Measurements from ENCODE around the gene CTSS.
"Not testable (repeated sequence)": the region's sequence is repeated elsewhere in the genome, so short reads cannot be mapped to it uniquely, and the experiment has no call there.

Gene CTSS

GRCh38 chr1:150765296-150765976, at the start of gene CTSS:
CTSS (minus strand) TSS chr1:150765778; CDS start chr1:150764763, 1,015 bp downstream.
- no peak for DNase-seq

- DNase-seq = peak; percentile 11 to 29
Observed at GRCh38 chr1:150813028-150813707, 47.6 kb upstream of the CTSS start.

- no peak for DNase-seq
Observed at GRCh38 chr1:150810958-150811659, 45.5 kb upstream of the CTSS start.

GRCh38 chr1:150809651-150810050, 44.1 kb upstream of the CTSS start:
- DNase-seq = no peak

GRCh38 chr1:150808846-150809245, 43.3 kb upstream of the CTSS start:
- DNase-seq = no peak

GRCh38 chr1:150808121-150808520, 42.5 kb upstream of the CTSS start, which contains the start of gene CTSK:
CTSK (minus strand) TSS chr1:150808260; CDS start chr1:150806805, 1,455 bp downstream.
- DNase-seq = no peak

GRCh38 chr1:150807249-150808023, 41.9 kb upstream of the CTSS start:
- DNase-seq = no peak

GRCh38 chr1:150805899-150806298, 40.3 kb upstream of the CTSS start:
- no peak for DNase-seq

- DNase-seq = no peak
Observed at GRCh38 chr1:150804671-150805070, 39.1 kb upstream of the CTSS start.

- no peak for DNase-seq
Observed at GRCh38 chr1:150799089-150799488, 33.5 kb upstream of the CTSS start.

- DNase-seq = no peak
Observed at GRCh38 chr1:150798525-150798924, 32.9 kb upstream of the CTSS start.

- DNase-seq = no peak
Observed at GRCh38 chr1:150796374-150796773, 30.8 kb upstream of the CTSS start.

GRCh38 chr1:150793778-150794177, 28.2 kb upstream of the CTSS start:
- DNase-seq = not testable (repeated sequence)

GRCh38 chr1:150793221-150793620, 27.6 kb upstream of the CTSS start:
- no peak for DNase-seq

- no peak for DNase-seq
Observed at GRCh38 chr1:150791585-150791984, 26.0 kb upstream of the CTSS start.

- DNase-seq = no peak
Observed at GRCh38 chr1:150789396-150789795, 23.8 kb upstream of the CTSS start.

- no peak for DNase-seq
Observed at GRCh38 chr1:150788946-150789345, 23.4 kb upstream of the CTSS start.

- no peak for DNase-seq
Observed at GRCh38 chr1:150787455-150787854, 21.9 kb upstream of the CTSS start.

GRCh38 chr1:150780510-150780909, 14.9 kb upstream of the CTSS start:
- DNase-seq = no peak

GRCh38 chr1:150778409-150778808, 12.8 kb upstream of the CTSS start:
- no peak for DNase-seq

- no peak for DNase-seq
Observed at GRCh38 chr1:150777544-150777943, 12.0 kb upstream of the CTSS start.

- not testable (repeated sequence) for DNase-seq
Observed at GRCh38 chr1:150775931-150776505, 10.4 kb upstream of the CTSS start.

- DNase-seq = no peak
Observed at GRCh38 chr1:150775276-150775675, 9.7 kb upstream of the CTSS start.

Measured in SW 1271 (cell line).